Transverse colon (tissue), 4 donors: ENCODE measurements around the gene SPATA31D3.

ENCODE experiments used
- POLR2A ChIP-seq: fragments of 450-650 bp; IDR thresholded peaks from one replicate; pipeline ENCODE4 v1.6.1; 2016; ENCODE audit warnings: antibody characterized with exemption, mild to moderate bottlenecking, moderate library complexity
- POLR2AphosphoS5 ChIP-seq, 3 donors: sonication (generic); formaldehyde crosslinking; IDR thresholded peaks; one replicate each; pipeline ENCODE4 v1.6.1; 2016; ENCODE audit warnings: antibody characterized with exemption in 3 of 3
- TF ChIP-seq, protein P1 (sequence below), 5 experiments: fragments of 200-600 bp in 3 of 5; fragments of 450-650 bp in 2 of 5; sonication (generic) in 3 of 5; IDR thresholded peaks; 1 replicate in 2 of 5; 2 replicates in 3 of 5; pipeline ENCODE4 v1.5.1; 2016 to 2017; ENCODE audit warnings: antibody characterized with exemption in 5 of 5, inconsistent platforms in 3 of 5, mild to moderate bottlenecking in 2 of 5, moderate library complexity in 1 of 5

DNA sequence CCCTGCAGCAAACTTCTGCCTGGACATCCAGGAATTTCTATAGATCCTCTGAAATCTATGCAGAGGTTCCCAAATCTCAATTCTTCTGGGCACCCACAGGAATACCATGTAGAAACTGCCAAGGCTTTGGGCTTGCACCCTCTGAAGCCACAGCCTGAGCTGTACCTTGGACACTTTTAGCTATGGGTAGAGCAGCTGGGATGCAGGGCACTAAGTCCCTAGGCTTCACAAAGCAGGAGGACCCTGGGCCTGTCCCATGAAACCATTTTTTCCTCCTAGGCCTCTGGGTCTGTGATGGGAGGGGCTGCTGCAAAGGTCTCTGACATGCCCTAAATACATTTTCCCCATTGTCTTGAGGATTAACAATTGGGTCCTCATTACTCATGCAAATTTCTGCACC, 12.3 kb downstream of the SPATA31D3 start:
- TF ChIP-seq, protein P1, sequence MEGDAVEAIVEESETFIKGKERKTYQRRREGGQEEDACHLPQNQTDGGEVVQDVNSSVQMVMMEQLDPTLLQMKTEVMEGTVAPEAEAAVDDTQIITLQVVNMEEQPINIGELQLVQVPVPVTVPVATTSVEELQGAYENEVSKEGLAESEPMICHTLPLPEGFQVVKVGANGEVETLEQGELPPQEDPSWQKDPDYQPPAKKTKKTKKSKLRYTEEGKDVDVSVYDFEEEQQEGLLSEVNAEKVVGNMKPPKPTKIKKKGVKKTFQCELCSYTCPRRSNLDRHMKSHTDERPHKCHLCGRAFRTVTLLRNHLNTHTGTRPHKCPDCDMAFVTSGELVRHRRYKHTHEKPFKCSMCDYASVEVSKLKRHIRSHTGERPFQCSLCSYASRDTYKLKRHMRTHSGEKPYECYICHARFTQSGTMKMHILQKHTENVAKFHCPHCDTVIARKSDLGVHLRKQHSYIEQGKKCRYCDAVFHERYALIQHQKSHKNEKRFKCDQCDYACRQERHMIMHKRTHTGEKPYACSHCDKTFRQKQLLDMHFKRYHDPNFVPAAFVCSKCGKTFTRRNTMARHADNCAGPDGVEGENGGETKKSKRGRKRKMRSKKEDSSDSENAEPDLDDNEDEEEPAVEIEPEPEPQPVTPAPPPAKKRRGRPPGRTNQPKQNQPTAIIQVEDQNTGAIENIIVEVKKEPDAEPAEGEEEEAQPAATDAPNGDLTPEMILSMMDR (IDR thresholded peaks at IDR 0.05), result no peak
- no peak for TF ChIP-seq POLR2A
- TF ChIP-seq POLR2AphosphoS5 (IDR thresholded peaks at IDR 0.05), result no peak
